ENCODE data around the gene RRP12.

The RRP12 gene

GRCh38 chr10:97362310-97363033 is 38.7 kb downstream of the RRP12 start:
- H3K36me3 ChIP-seq (ENCODE audit: insufficient read depth): no peaks in the 10 kb centered on the region; the same call in 1 of the 2 replicates
- H3K4me2 ChIP-seq: no peak overlapping the region
- H3K4me1 ChIP-seq (ENCODE audit: low read depth, poor library complexity, severe bottlenecking): no peaks in the 10 kb centered on the region
- H3K9ac ChIP-seq: no peak overlapping the region
- TF ChIP-seq CTCF (conservative IDR thresholded peaks at IDR 0.05; ENCODE audit: low read depth, low read length): no peak
- H2AFZ ChIP-seq (ENCODE audit: low read depth): no peak overlapping the region
- no peaks in the 10 kb centered on the region for H3K27me3 ChIP-seq (ENCODE audit: insufficient read depth, low read depth)
- H3K4me3 ChIP-seq (IDR thresholded peaks at IDR 0.05; ENCODE audit: insufficient read depth, low read depth, low read length): no peak overlapping the region
- no peaks in the 10 kb centered on the region for H3K79me2 ChIP-seq (ENCODE audit: insufficient read depth, low read depth)
- H3K27ac ChIP-seq: no peak overlapping the region
- no peaks in the 10 kb centered on the region for H4K20me1 ChIP-seq (ENCODE audit: insufficient read depth)

- Histone ChIP-seq H3K27me3 (ENCODE audit: insufficient read depth, low read depth) (no peaks in the 10 kb centered on the region), H3K9ac (no peak overlapping the region), H3K36me3 (ENCODE audit: insufficient read depth) (no peaks in the 10 kb centered on the region; the same call in 1 of the 2 replicates), H2AFZ (ENCODE audit: low read depth) (no peak overlapping the region), H4K20me1 (ENCODE audit: insufficient read depth) (no peaks in the 10 kb centered on the region), H3K4me2 (no peak overlapping the region), H3K79me2 (ENCODE audit: insufficient read depth, low read depth) (no peaks in the 10 kb centered on the region), H3K4me3 (IDR thresholded peaks at IDR 0.05; ENCODE audit: insufficient read depth, low read depth, low read length) (no peak overlapping the region), H3K27ac (no peak overlapping the region), H3K4me1 (ENCODE audit: low read depth, poor library complexity, severe bottlenecking) (peaks cover 7% of the 10 kb centered on the region)
- no peak for TF ChIP-seq CTCF (conservative IDR thresholded peaks at IDR 0.05; ENCODE audit: low read depth, low read length)
Measured at GRCh38 chr10:97361537-97361901, 39.6 kb downstream of the RRP12 start.

GRCh38 chr10:97360705-97361536 is 40.2 kb downstream of the RRP12 start:
- H3K27me3 ChIP-seq (ENCODE audit: insufficient read depth, low read depth): no peaks in the 10 kb centered on the region
- TF ChIP-seq CTCF (conservative IDR thresholded peaks at IDR 0.05; ENCODE audit: low read depth, low read length): no peak
- H3K9ac ChIP-seq: no peak overlapping the region
- H3K36me3 ChIP-seq (ENCODE audit: insufficient read depth): no peaks in the 10 kb centered on the region; the same call in 1 of the 2 replicates
- H2AFZ ChIP-seq (ENCODE audit: low read depth): no peak overlapping the region
- no peak overlapping the region for H3K4me3 ChIP-seq (IDR thresholded peaks at IDR 0.05; ENCODE audit: insufficient read depth, low read depth, low read length)
- H3K79me2 ChIP-seq (ENCODE audit: insufficient read depth, low read depth): no peaks in the 10 kb centered on the region
- H3K27ac ChIP-seq: no peak overlapping the region
- peaks cover 9% of the 10 kb centered on the region for H3K4me1 ChIP-seq (ENCODE audit: low read depth, poor library complexity, severe bottlenecking)
- H4K20me1 ChIP-seq (ENCODE audit: insufficient read depth): no peaks in the 10 kb centered on the region
- no peak overlapping the region for H3K4me2 ChIP-seq

- H3K27me3 ChIP-seq (ENCODE audit: insufficient read depth, low read depth): no peaks in the 10 kb centered on the region
- no peak overlapping the region for H3K9ac ChIP-seq
- H4K20me1 ChIP-seq (ENCODE audit: insufficient read depth): no peaks in the 10 kb centered on the region
- H3K4me3 ChIP-seq (IDR thresholded peaks at IDR 0.05; ENCODE audit: insufficient read depth, low read depth, low read length): no peak overlapping the region
- H3K79me2 ChIP-seq (ENCODE audit: insufficient read depth, low read depth): no peaks in the 10 kb centered on the region
- TF ChIP-seq CTCF (conservative IDR thresholded peaks at IDR 0.05; ENCODE audit: low read depth, low read length): no peak
- H3K4me1 ChIP-seq (ENCODE audit: low read depth, poor library complexity, severe bottlenecking): peaks cover 9% of the 10 kb centered on the region
- H3K27ac ChIP-seq: no peak overlapping the region
- no peak overlapping the region for H2AFZ ChIP-seq (ENCODE audit: low read depth)
- H3K36me3 ChIP-seq (ENCODE audit: insufficient read depth): no peaks in the 10 kb centered on the region; the same call in 1 of the 2 replicates
- H3K4me2 ChIP-seq: no peak overlapping the region
Measured at GRCh38 chr10:97358781-97359180, 42.4 kb downstream of the RRP12 start.
